Measurements from ENCODE around the gene ACTN1. TPM values are rescaled to one million over a fixed set of nuclear protein-coding genes. Genes with fewer than 3 reads are reported as not detected.

ACTN1 gene
- total and polyA plus RNA-seq, 2 experiments from 2014 or later, result 121 to 280 TPM

DNA sequence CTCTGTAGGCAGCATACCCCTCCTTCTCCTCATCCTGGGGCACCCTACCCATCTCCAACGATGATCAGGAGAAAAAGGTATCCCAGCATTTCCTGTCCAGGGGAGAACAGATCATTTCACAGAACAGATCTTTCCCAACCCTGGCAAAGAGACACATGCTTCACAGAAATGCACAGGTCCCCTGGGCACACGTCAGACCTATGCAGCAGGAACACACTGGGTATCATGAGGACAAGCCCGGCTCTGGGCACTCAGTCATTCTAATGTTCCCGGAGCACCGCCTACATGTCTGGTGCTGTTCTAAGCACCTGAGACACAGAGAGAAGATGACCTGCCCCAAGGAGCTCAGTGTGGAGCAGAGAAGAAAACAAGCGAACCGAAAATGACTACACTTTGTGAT is 56.2 kb downstream of the ACTN1 start:
- H3K79me2 ChIP-seq (replicated peaks; ENCODE audit: insufficient read depth), result peaks cover 67% of the 10 kb centered on the region
- no peak overlapping the region for H3K4me2 ChIP-seq
- H3K4me1 ChIP-seq (ENCODE audit: insufficient read depth), result peaks cover 14% of the 10 kb centered on the region; the same call in 1 of the 2 replicates
- Mint-ChIP-seq H3K27me3 (ENCODE audit: insufficient read depth, low read depth, poor library complexity) (peaks cover 12% of the 10 kb centered on the region), H3K4me1 (peaks cover 35% of the 10 kb centered on the region), H3K9me3 (peaks cover 2% of the 10 kb centered on the region; the same call in 2 of the 3 replicates), H3K36me3 (ENCODE audit: low read depth) (peaks cover 70% of the 10 kb centered on the region), H3K27ac (peak overlapping the region; percentile 33), H3K4me3 (no peak overlapping the region)
- H3K9me2 ChIP-seq (ENCODE audit: insufficient read depth), result no peaks in the 10 kb centered on the region
- no peaks in the 10 kb centered on the region for H3K27me3 ChIP-seq (ENCODE audit: insufficient read depth)
- H3K36me3 ChIP-seq (ENCODE audit: insufficient read depth), result peaks cover 4% of the 10 kb centered on the region; the same call in 1 of the 2 replicates
- no peak for TF ChIP-seq POLR2AphosphoS5 (IDR thresholded peaks at IDR 0.05; ENCODE audit: low read depth)
- no peak for TF ChIP-seq NANOG (IDR thresholded peaks at IDR 0.05; ENCODE audit: borderline replicate concordance)
- TF ChIP-seq CTCF (conservative IDR thresholded peaks at IDR 0.05; ENCODE audit: low read depth in 2 of 2), result no peak
- TF ChIP-seq, protein P1, sequence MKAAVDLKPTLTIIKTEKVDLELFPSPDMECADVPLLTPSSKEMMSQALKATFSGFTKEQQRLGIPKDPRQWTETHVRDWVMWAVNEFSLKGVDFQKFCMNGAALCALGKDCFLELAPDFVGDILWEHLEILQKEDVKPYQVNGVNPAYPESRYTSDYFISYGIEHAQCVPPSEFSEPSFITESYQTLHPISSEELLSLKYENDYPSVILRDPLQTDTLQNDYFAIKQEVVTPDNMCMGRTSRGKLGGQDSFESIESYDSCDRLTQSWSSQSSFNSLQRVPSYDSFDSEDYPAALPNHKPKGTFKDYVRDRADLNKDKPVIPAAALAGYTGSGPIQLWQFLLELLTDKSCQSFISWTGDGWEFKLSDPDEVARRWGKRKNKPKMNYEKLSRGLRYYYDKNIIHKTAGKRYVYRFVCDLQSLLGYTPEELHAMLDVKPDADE (IDR thresholded peaks at IDR 0.05), result no peak
- no peak for TF ChIP-seq ZNF331 (CRISPR knock-in tag; IDR thresholded peaks at IDR 0.05; ENCODE audit: low read depth)
- TF ChIP-seq JUNB (IDR thresholded peaks at IDR 0.05; ENCODE audit: unreplicated experiment), result no peak
- no peak for TF ChIP-seq STAT1 (IDR thresholded peaks at IDR 0.05; ENCODE audit: unreplicated experiment)
- TF ChIP-seq REST (IDR thresholded peaks at IDR 0.05; ENCODE audit: unreplicated experiment), result no peak
- TF ChIP-seq ZNF114 (CRISPR knock-in tag; IDR thresholded peaks at IDR 0.05), result no peak
- no peak for TF ChIP-seq CREB1 (CRISPR knock-in tag; IDR thresholded peaks at IDR 0.05; ENCODE audit: low read depth)
- no peak for TF ChIP-seq EZH2 (IDR thresholded peaks at IDR 0.05; ENCODE audit: low read depth, unreplicated experiment)
- TF ChIP-seq EZH2phosphoT487 (IDR thresholded peaks at IDR 0.05; ENCODE audit: unreplicated experiment), result no peak
- TF ChIP-seq, protein P2, sequence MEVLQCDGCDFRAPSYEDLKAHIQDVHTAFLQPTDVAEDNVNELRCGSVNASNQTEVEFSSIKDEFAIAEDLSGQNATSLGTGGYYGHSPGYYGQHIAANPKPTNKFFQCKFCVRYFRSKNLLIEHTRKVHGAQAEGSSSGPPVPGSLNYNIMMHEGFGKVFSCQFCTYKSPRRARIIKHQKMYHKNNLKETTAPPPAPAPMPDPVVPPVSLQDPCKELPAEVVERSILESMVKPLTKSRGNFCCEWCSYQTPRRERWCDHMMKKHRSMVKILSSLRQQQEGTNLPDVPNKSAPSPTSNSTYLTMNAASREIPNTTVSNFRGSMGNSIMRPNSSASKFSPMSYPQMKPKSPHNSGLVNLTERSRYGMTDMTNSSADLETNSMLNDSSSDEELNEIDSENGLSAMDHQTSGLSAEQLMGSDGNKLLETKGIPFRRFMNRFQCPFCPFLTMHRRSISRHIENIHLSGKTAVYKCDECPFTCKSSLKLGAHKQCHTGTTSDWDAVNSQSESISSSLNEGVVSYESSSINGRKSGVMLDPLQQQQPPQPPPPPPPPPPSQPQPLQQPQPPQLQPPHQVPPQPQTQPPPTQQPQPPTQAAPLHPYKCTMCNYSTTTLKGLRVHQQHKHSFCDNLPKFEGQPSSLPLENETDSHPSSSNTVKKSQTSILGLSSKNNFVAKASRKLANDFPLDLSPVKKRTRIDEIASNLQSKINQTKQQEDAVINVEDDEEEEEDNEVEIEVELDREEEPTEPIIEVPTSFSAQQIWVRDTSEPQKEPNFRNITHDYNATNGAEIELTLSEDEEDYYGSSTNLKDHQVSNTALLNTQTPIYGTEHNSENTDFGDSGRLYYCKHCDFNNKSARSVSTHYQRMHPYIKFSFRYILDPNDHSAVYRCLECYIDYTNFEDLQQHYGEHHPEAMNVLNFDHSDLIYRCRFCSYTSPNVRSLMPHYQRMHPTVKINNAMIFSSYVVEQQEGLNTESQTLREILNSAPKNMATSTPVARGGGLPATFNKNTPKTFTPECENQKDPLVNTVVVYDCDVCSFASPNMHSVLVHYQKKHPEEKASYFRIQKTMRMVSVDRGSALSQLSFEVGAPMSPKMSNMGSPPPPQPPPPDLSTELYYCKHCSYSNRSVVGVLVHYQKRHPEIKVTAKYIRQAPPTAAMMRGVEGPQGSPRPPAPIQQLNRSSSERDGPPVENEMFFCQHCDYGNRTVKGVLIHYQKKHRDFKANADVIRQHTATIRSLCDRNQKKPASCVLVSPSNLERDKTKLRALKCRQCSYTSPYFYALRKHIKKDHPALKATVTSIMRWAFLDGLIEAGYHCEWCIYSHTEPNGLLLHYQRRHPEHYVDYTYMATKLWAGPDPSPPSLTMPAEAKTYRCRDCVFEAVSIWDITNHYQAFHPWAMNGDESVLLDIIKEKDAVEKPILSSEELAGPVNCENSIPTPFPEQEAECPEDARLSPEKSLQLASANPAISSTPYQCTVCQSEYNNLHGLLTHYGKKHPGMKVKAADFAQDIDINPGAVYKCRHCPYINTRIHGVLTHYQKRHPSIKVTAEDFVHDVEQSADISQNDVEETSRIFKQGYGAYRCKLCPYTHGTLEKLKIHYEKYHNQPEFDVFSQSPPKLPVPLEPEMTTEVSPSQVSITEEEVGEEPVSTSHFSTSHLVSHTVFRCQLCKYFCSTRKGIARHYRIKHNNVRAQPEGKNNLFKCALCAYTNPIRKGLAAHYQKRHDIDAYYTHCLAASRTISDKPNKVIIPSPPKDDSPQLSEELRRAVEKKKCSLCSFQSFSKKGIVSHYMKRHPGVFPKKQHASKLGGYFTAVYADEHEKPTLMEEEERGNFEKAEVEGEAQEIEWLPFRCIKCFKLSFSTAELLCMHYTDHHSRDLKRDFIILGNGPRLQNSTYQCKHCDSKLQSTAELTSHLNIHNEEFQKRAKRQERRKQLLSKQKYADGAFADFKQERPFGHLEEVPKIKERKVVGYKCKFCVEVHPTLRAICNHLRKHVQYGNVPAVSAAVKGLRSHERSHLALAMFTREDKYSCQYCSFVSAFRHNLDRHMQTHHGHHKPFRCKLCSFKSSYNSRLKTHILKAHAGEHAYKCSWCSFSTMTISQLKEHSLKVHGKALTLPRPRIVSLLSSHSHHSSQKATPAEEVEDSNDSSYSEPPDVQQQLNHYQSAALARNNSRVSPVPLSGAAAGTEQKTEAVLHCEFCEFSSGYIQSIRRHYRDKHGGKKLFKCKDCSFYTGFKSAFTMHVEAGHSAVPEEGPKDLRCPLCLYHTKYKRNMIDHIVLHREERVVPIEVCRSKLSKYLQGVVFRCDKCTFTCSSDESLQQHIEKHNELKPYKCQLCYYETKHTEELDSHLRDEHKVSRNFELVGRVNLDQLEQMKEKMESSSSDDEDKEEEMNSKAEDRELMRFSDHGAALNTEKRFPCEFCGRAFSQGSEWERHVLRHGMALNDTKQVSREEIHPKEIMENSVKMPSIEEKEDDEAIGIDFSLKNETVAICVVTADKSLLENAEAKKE (CRISPR knock-in tag; IDR thresholded peaks at IDR 0.05), result no peak
- peaks cover 24% of the 10 kb centered on the region; the same call in 1 of the 2 replicates for H4K20me1 ChIP-seq (replicated peaks; ENCODE audit: insufficient read depth)
- no peak overlapping the region for H2AFZ ChIP-seq
- peak overlapping the region; percentile 17; the same call in 1 of the 2 replicates for H3K27ac ChIP-seq (ENCODE audit: low read depth)
- ATAC-seq (no peak), DNase-seq (ENCODE audit: low spot score) (no peak)
- H3K4me3 ChIP-seq, result no peak overlapping the region
- H3F3A ChIP-seq (replicated peaks; ENCODE audit: low read depth), result no peaks in the 10 kb centered on the region
